Activated CD4-positive, alpha-beta T cell treated with anti-CD3 and anti-CD28 coated beads for 24 hours (primary cell): ENCODE results near the gene TBC1D8.
"Not testable (repeated sequence)": the region's sequence is repeated elsewhere in the genome, so short reads cannot be mapped to it uniquely, and the experiment has no call there.

ENCODE experiments used
- DNase-seq, 2 donors: peaks; one replicate each; pipeline ENCODE4 v3.0.0-alpha.2; 2020; ENCODE audit warnings: low read depth in 2 of 2

The TBC1D8 gene

GRCh38 chr2:101151146-101151858 lies at the start of gene TBC1D8:
TSS of gene TBC1D8 (minus strand) at chr2:101151382. CDS start at chr2:101151253, 129 bp downstream.
- peak; percentile 51 to 67 for DNase-seq

DNA sequence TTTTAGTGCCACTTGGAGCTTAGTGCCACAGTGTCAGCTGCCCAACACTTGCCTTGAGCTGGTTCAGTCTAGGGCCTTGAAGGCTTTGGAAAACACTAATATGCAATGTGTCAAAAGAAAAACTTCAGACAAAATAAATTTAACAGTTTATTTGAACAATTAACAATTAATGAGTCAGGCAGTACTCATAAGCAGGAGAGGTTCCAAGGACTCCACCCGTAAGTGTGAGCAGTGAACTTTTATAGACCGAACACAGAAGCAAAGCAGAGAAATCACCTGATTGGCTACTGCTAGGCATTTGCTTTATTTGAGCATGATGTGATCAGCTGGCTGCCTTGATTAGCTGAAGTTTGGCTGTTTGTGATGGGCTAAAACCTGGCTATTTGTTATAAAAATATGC lies 49.5 kb upstream of the TBC1D8 start:
- no peak for DNase-seq

DNA sequence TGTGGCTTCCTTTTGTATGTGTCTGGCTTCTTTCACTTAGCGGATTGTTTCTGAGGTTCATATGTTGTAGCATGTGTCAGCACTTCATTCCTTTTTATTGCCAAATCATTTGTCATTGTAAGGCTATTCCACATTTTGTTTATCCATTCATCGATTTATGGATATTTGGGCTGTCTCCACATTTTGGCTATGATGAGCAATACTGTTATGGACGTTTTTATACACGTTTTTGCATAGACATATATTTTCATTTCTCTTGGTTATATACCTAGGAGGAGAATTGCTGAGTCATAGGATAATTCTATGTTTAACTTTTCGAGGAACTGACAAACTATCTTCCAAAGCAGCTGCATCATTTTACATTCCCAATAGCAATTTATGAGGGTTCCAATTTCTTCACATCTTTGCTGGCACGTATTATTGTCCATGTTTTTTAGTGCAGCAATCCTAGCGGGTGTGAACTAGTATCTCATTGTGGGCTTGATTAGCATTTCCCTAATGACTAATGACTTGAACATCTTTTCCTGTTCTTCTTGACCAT lies 48.1 kb upstream of the TBC1D8 start:
- no peak for DNase-seq

DNA sequence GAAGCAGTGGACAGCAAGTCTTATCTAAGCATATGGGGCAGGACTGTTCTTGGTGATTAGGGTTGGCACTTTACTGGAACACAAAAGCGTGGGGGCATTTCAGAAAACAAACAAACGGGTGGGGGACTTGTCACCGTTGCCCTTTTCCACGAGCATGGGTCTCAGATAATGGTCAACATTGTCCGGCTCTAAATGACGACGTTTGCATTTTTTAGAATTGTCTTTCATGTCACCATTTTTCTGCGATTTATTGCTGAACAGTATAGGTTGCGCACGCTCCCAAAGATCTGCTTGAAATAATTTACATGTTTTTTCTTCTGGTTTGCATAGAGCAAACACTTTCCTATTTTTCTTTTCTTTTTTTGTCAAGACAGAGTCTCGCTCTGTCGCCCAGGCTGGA lies 46.6 kb upstream of the TBC1D8 start:
- no peak for DNase-seq

GRCh38 chr2:101197215-101197745 lies 46.1 kb upstream of the TBC1D8 start:
- DNase-seq, result no peak

- no peak for DNase-seq
These were observed 44.9 kb upstream of the TBC1D8 start for GRCh38 chr2:101195871-101196661.

GRCh38 chr2:101193033-101193626 lies 41.9 kb upstream of the TBC1D8 start:
- DNase-seq, result no peak

DNA sequence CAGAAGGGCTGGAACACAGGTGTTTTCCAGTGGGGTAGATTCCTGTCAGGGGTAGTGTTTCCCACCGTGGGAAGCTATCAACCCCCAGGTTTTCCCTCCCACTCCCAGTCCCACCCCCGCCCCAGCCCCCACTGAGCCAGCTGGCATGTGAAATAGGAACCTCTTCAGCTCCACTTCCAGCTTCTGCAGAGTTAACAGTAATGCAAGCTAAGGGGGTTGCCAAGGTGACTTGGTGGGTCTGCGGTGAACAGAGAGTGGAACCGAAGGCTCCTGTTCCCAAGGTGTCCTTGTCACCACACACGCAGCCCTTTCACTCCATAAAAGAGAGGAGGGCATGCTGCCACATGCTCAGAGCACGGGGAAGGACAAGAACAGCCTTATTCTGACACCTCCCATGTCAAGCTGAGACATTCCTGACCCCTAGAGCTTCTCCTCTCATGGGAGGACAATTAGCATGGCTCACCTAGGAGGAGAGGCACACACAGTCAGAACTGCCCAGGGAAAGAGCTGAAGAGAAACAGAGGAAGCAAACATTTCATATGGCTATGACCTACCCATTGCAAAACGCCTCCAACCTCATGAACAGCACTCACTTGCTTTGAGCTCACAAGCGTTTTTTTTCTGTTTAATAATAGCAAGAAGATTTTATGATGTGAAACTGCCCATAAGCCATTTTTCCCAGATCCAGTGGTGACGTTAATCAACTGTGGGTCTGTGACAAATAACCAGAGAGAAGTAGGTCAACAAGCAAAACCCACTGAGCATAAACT lies 39.8 kb upstream of the TBC1D8 start:
- DNase-seq, result no peak

GRCh38 chr2:101188683-101189405 lies 37.7 kb upstream of the TBC1D8 start:
- DNase-seq, result no peak

GRCh38 chr2:101187131-101187530 lies 35.9 kb upstream of the TBC1D8 start:
- no peak for DNase-seq

GRCh38 chr2:101185656-101186055 lies 34.5 kb upstream of the TBC1D8 start:
- DNase-seq, result no peak

- no peak for DNase-seq
These were observed 33.9 kb upstream of the TBC1D8 start for GRCh38 chr2:101185085-101185484.

GRCh38 chr2:101179982-101180381 lies 28.8 kb upstream of the TBC1D8 start:
- DNase-seq, result no peak

DNA sequence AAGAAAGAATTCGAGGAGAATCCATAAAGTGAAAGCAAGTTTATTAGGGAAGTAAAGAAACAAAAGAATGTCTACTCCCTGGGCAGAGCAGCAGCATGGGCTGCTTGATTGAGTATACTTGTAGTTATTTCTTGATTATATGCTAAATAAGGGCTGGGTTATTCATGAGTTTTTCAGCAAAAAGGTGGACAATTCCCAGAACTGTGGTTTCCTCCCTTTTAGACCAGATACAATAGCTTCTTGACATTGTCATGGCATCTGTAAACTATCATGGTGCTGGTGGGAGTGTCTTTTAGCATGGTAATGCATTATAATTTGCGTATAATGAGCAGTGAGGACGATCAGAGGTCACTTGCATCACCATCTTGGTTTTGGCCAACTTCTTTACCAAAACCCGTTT lies 25.6 kb upstream of the TBC1D8 start:
- no peak for DNase-seq

DNA sequence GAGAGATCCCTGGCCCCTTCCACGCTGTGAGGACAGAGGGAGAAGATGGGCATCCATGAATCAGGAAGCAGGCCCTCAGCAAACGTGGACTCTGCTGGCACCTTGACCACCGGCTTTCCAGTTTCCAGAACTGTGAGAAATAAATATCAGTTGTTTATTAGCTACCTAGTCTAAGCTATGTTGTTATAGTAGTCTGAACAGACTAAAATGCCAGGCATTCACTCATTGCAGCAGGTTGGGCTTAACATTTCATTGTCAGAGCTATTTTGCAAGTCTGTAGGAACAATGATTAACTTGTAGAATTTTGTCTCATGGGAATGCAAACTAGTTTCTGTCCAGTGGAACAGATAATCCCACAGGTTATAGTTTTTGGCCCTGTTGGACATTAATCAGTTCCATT lies 24.8 kb upstream of the TBC1D8 start:
- DNase-seq, result no peak

- DNase-seq, result peak in 1 of 2 donors; percentile 19
These were observed 22.6 kb upstream of the TBC1D8 start for GRCh38 chr2:101173707-101174295.

DNA sequence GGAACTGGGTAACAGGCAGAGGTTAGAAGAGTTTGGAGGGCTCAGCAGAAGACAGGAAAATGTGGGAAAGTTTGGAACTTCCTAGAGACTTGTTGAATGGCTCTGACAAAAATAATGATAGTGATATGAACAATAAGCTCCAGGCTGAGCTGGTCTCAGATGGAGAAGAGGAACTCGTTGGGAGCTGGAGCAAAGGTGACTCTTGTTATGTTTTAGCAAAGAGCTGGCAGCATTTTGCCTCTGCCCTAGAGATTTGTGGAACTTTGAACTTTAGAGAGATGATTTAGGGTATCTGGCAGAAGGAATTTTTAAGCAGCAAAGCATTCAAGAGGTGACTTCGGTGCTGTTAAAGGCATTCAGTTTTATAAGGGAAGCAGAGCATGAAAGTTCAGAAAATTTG lies 18.6 kb upstream of the TBC1D8 start:
- not testable (repeated sequence) for DNase-seq

- DNase-seq, result no peak
These were observed 17.5 kb upstream of the TBC1D8 start for GRCh38 chr2:101168706-101169105.

GRCh38 chr2:101167532-101167931 lies 16.4 kb upstream of the TBC1D8 start:
- not testable (repeated sequence) for DNase-seq

DNA sequence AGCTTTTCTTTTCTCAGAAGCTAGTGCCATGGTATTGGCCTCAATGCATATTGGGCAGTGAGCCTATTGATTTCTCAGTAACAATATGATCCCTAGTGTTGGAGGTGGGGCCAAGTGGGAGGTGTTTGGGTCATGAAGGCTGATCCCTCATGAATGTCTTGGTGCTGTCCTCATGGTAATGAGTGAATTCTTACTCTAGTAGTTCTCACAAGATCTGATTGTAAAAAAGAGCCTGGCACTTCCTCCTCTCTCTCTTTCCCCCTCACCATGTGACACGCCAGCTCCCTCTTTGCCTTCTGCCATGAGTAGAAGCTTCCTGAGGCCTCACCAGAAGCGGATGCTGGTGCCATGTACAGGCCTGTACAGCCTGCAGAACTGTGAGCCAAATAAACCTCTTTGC lies 12.8 kb upstream of the TBC1D8 start:
- no peak for DNase-seq
